Epithelial cell of prostate (primary cell): Measurements from ENCODE around the gene ARF3.
"Not testable (repeated sequence)": the region's sequence is repeated elsewhere in the genome, so short reads cannot be mapped to it uniquely, and the experiment has no call there.

Experiments used
- DNase-seq: peaks from one replicate; pipeline ENCODE4 v3.0.0-alpha.2; 2011; ENCODE audit warnings: low read depth, low spot score
- H3K27ac ChIP-seq: fragments of 450-650 bp; 2 replicates; pipeline ENCODE4 v1.5.1; 2017; ENCODE audit warnings: mild to moderate bottlenecking

Gene ARF3

DNA sequence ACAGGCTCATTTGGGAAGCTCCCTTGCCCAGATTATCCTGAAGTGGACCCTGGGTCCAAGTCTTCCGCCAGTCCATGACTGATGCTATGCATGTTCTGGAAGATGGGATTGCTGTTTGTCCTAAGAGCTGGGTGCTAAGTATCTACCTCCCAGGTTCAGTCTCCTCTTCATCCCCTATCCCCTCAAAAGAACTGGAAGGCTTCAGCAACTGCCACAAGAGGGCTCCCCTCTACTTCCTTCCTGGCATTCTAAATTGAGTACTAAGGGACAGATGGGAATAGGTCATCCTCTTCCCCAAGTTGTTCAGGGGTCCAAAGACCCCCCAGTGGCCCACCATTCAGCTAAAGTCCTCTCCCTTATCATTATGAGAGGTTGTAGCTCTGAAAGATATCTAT, 23.0 kb downstream of the ARF3 start:
- H3K27ac ChIP-seq: no peak overlapping the region
- no peak for DNase-seq

DNA sequence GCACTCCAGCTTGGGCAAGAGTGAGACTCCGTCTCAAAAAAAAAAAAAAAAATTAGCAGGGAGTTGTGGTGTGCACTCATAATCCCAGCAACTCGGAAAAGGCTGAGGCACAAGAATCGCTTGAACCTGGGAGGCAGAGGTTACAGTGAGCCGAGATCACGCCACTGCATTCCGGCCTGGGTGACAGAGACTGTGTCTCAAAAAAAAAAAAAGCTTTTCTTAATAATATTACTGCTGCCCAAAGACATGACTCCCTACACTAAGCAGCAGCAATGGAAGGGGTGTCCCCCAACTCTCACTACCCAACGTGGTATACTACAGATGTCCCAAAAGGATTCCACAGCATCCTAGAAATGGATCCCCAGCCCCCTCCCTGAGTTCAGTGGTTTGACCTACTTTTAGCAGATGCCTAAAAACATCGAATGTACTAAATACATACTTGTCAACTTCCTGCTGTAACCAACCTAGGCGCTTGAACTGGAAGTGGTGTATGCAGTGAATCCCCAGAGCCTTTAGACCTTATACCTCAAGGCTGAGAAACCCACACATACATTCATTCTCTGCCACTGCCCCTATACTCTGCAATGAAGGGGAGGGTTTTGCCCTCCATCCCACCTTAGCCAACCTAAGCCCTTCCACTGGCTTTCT, 23.5 kb downstream of the ARF3 start:
- no peak for DNase-seq
- H3K27ac ChIP-seq: no peak overlapping the region

DNA sequence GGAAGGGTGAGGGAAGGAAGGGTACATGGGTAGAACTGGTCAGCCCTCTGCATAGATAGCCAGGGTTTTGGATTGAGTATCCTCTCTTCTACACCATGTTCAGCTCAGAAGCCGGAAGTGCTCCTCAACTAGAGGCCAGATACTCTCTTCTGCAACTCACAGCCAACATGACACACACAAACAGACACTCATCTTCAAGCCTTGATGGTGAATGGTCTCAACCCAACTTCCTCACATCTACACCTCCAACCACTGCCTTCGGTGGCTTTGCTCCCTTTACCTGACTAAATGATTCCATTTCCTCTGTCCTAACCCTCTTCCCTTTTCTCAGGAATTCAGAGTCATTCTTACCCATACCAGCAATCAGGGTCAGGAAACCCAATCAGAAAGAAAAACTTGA, 24.4 kb downstream of the ARF3 start:
- no peak for DNase-seq
- no peak overlapping the region for H3K27ac ChIP-seq

DNA sequence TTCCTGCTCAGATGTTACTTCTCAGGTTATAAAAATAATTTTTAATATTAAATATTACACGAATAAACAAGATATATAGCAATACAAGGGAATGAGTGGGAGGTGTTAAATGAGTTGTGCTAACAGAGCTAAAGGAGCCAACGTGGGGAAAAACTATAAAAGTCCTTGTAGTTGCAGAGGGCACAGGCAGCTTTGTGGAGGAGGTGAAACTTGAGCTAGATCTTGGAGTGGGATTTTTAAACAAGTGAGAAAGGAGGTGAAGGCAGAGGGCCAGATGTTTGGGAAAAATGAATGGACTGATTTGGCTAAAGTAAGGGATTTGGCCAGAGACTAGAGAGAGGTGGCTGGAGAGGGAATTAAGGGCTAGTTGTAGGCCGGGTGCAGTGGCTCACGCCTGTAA, 26.8 kb downstream of the ARF3 start:
- DNase-seq: no peak
- no peak overlapping the region for H3K27ac ChIP-seq

DNA sequence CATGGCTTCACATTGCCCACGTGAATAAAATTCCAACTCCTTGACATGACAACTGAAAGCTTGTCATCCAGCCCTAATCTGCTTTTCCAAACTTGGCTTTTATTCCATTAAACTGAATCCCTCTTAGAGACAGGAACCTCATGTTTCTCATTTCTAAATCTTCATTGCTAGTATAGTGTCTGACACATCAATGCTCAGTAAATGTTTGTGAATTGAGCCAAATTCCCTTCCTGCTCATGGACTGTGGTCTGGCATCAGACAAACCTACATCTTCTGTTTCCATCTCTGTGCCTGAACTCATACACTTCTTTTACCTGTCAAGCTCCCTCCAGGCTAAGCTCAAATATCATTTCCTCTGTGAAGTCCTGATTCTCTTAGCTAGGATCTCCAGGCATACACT, 27.7 kb downstream of the ARF3 start:
- DNase-seq: no peak
- no peak overlapping the region for H3K27ac ChIP-seq

DNA sequence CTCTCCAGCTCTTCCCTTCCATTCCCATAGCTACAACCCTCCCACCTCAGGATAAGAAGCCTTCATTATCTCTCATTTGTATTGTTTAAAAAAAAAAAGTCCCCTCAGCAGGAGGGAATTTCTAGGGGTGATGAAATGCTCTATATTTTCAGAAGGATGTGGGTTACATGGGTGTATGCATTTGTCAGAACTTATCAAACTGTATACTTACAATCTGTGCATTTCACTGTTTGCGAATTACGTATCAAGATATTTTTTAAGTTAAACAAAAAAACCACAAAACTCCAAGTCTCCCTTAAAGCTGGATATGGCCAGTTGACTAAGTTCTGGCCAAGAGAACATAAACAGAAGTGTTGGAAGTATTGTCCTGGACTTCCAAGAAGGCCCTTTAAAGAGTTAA, 30.0 kb downstream of the ARF3 start:
- no peak for DNase-seq
- H3K27ac ChIP-seq: no peak overlapping the region

DNA sequence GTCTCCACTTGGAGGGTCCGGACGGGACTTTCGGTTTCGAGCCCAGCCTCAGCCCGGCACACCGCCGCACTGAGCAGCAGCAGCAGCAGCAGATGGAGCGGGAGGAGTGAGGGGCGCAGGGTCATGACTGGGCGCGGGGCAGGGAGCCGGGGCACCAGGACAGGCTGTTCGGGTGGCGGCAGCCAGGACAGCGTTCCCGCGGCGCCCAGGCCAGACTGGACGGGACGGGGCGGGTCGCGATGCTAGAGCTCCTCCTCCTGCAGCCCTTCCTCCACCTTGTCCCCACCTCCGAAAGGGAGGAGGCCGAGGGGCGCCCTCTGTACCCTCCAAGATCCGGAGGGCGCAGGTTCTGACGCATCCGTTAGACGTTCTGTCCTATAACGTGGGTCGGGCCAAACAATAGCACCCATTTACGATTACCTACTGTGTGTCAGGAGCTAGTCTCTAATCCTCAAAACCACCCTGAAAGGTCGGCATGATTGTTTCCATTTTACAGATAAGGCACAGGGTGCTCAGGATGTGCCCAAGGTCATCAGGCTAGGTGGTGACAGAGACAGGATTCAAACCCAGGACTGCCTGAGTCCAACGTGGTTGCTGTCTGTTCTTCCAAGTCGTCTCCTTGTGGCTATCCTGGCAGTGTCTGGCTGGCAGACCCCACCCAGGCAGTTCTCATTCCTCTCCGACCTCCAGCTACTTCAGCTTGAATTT, 31.8 kb downstream of the ARF3 start, which contains the start of gene FKBP11:
Gene FKBP11 (minus strand): TSS at position 189 of the 708 bp plus-strand sequence. CDS start 64 bp downstream, at position 125.
- H3K27ac ChIP-seq: no peak within 1 kb of the TSS
- DNase-seq: no peak

DNA sequence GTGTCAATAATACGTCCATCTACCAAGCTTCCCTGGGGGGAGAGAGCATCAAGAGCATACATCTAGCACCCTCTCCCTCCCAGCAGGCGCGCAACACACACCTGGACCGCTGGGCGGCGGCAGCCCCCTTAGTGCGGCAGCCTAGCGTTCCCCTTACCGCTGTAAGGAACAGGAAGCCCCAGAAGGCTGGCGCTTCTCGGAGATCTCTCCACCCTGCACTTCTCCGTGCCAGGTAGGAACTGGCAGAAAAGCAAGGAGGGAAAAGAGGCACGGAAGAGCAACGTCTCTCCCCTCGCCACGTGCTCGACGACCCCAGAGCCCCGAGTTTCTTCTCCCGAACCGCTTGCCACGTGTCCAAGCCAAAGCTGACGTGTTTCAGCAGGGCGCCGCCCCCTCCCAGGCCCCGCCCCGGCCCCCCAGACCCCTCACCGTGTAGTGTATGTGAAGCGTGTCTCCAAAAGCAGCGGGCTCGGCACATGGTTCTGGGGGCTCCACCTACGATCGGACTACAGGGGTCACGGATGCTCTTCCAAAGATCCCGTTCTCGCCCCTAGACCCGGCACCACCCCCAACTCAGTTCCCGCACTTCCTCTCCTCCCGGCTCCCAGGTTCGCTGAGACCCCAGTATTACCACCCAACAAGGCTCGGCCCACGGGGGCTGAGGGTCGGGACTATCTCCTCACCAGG, 32.5 kb downstream of the ARF3 start:
- no peak for DNase-seq
- H3K27ac ChIP-seq: no peak overlapping the region

DNA sequence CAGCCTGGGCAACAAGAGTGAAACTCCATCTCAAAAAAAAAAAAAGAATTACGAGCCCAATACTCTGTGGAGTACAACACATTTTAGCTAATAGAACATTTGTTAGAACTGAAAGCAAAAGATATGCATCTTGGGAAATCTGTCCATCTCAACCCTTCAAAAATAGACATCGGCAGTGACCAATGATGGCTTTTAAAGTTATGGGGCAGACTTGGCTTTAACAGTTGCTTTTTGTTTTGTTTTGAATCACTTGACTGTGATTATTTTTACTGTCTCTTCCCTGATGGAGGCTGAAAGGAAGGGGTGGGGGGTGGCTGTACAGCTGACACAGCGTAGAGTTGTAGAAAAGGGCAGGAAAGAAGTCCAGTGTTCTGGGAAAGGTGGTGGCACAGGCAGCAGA, 34.2 kb downstream of the ARF3 start:
- H3K27ac ChIP-seq: no peak overlapping the region
- no peak for DNase-seq

DNA sequence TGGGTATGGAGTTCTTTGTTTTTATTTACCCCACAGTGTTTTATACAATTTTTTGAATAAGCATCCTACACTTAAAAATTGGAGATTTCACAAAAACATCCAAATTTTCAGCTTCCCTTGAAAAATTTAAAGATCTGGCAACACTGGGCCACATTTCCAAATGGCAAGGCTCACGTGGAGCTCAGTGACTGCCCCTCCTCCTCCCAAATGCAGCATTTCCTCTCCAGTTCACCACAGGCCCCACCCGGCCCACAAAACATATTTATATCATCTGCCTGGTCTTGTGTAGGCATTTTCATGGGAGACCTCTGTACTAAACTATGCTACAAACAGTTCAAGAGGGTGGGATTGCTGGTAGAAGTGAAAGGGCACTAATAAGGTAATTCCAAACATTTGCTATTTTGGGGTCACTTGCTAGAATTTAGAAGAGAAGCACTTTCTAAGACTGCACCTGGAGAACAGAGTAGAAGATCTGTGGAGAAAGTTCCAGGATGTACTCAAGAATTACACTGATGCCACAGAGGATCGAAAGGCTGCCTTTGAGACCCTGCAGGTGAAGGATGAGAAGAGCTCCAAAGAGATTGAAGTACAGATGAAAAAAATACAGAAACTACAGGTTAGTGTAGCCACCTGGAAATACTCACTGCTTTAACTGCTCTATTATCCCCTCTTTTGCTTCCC, 39.3 kb downstream of the ARF3 start:
- H3K27ac ChIP-seq: no peak overlapping the region
- DNase-seq: no peak

DNA sequence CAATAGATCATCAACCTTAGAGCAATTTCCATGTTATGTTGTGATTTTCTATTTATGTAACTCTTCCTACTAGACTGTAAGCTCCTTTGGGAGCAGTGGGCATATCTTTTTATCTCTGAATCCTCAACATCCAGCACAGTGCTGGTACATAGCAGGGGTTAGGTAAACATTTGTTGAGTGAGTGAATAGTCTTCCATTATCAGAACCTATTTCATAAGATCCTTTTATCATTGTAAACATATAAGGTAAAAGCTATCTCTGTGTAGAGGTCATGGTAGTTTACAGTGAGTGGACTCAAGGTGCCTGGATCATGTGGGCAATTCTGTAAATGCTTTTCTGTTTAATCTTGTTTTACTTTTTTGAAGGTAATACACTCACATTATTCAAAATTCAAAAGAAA, 47.1 kb downstream of the ARF3 start:
- no peak overlapping the region for H3K27ac ChIP-seq

DNA sequence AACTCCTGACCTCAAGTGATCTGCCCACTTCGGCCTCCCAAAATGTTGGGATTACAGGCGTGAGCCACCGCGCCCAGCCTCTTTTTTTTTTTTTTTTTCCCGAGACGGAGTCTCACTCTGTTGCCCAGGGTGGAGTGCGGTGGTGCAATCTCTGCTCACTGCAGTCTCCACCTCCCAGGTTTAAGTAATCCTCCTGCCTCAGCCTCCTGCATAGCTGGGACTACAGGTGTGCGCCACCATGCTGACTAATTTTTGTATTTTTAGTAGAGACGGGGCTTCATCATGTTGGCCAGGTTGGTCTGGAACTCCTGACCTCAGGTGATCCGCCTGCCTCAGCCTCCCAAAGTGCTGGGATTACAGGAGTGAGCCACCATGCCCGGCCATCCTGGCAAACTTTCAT, 47.6 kb downstream of the ARF3 start:
- H3K27ac ChIP-seq, DNase-seq: not testable (repeated sequence)

More for the DNA sequence above, 47.1 kb downstream of the ARF3 start:
- no peak for DNase-seq

DNA sequence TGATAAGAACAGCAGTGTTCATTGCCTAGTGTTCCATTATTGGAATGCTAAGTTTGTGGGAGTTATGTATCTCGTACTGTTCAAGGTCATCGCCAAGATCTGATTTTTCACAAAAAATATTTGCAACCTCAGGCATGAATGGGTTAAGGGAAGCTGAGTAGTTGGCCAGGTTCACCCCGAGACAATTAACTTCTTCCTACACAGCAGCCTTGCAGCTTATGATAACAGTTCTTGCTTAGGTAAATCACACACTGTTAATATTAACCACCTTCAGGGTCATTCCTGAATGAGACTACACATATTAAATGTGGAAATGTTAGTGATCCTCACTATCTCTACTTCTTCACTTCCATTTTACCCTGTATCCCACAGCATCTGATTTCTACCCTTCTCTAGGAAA, 50.0 kb downstream of the ARF3 start:
- no peak overlapping the region for H3K27ac ChIP-seq

DNA sequence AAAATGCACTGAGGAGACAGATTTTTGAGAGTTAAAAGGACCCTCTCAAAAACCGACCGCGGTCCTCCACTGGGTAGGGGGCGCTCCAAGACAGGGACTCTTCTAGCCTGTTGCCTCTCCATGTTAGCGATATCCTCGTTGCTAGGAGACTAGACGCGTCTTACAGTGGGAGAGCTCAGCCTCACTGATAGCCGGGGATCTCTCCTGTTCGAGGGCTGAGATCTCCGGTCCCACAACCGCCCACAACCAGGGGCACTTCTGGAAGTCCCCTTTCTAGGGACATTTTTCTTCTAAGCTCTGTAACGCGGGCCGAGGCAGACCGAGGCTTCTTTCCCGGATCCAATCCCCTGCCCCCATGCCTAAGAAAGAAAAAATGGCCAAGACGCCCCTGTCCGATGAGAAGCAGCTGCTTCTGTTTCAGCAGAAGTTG, 53.3 kb downstream of the ARF3 start:
- no peak overlapping the region for H3K27ac ChIP-seq
- no peak for DNase-seq

More for the DNA sequence above, 50.0 kb downstream of the ARF3 start:
- no peak for DNase-seq

DNA sequence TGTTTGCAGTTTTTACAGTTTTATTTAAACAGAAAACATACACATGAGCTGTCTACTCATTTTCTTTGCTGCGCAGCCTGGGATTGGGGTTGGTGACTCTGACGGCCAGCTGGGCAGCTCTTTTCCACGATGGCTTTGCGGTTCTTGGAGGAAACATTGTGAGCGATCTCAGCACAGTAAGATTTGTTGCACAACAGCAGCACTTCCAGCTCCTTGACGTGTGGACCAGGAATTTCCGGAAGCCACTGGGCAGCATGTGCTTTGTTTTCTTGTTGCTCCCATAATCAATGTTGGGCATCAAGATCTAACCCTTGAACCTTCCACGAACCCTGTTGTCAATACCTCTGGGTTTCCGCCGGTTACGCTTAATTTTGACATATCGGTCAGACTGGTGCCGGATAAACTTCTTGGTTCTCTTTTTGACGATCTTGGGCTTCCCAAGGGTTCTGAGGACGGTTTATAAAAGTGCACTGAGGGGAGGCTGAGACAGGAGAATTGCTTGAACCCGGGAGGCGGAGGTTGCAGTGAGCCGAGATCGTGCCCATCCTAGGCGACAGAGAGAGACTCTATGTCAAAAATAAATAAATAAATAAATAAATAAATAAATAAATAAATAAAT, 53.8 kb downstream of the ARF3 start:
- no peak for DNase-seq
- no peak overlapping the region for H3K27ac ChIP-seq

DNA sequence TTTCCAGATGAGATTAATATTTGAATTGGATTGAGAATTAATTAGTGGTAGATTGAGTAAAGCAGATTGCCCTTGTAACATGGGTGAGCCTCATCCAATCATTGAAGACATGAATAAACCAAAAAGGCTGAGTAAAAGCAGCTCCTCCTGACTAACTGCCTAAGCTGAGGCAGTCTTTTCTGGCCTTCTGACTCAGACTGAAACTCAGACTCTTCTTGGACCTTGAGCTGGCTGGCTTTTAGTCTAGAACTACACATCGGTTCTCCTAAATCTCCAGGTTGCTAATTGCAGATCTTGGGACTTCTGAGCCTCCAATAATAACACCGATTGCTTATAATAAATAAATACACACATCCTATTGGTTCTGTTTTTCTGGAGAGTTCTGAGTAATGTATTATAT, 56.0 kb downstream of the ARF3 start:
- DNase-seq: no peak
- H3K27ac ChIP-seq: no peak overlapping the region

DNA sequence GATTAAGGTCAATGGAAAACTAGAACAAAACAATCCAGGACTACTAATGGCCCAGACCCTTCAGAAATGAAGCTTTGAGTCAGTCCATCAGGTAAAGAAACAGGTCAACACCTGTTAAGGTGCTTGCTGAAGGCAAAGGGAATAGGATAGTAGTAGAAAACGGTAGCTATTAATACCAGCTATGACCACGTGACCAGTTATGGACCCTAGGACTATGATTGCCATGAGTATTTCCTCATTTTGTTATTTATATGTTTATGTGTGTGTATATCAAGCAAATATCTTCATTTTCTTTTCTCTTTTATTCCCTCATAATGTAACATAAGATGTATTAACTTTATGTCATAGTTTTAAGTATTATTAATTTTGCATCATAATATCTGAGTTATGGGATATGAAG, 57.6 kb downstream of the ARF3 start:
- H3K27ac ChIP-seq: no peak overlapping the region
- no peak for DNase-seq

DNA sequence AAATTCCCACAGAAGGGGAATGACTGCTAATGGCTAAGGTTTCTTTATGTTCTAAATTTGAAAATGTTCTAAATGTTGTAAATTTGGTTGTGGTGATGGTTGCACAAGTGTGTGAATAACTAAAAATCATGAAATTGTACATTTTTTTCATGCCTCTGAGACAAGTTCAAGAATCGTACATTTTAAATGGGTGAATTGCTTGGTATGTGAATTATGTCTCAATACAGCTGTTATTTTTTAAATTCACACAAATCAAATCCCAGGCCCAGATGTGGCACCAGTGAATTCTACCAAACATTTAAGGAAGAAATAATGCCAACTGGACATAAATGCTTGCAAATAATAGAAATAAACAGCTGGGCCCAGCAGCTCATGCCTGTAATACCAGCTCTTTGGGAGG, 63.0 kb downstream of the ARF3 start:
- no peak for DNase-seq
- H3K27ac ChIP-seq: no peak overlapping the region

DNA sequence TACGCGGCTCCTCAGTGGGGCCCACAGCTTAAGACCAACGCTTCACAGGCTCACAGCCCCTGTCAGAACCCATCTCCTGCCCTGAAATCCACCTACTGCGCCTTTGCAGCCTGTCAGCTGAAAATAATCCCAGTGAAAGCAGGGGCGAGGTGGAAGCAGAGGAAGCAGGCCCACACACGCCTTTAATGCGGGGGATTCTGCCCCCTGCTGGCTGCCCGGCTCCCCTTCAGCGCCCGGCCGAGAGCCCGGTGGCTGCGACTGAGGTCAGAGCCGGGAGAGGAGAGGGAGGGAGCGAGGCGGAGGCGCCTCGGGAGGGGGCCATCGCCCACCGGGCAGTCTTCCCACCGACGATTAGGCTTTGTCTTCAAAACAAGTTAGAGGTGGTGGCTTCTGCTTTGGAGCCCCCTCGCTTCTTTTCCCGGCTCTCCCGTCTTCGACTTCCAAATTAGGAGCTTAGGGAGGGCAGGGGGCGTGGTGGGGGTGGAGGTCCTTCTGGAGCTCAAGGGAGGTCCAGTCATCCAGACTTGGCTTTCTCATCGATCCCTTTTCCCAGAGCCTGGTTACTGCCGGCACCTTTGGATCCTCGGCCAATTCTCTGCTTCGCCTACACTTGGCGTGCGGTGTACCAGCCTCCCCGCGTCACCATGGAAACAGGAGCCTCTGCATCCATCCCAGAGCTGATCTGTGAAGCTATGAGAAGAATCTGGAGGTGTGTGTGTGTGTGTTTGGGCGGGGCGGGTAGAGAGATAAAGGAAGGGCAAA, 66.4 kb downstream of the ARF3 start:
- H3K27ac ChIP-seq: no peak overlapping the region

DNA sequence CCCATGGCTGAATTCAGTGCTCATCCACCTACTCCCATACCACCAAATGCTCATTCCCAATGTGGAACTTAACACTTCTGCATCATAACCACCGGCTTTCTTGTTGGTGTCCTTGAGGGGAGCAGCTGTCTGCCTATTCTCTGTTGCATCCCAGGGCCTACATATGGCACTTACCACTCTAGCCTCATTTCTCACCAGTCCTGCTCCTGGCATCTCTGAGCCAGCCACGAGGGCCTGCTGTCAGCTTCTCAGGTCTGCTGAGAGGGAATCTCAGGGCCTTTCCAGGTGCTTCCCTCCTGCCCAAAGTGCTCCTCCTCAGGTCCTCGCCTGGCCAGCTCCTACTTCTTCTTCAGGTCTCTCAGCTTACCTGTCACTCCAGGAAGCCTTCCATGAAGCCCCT, 67.6 kb downstream of the ARF3 start:
- H3K27ac ChIP-seq: no peak overlapping the region
- no peak for DNase-seq

More for the DNA sequence above, 66.4 kb downstream of the ARF3 start:
- no peak for DNase-seq
